Activated CD4-positive, alpha-beta T cell treated with anti-CD3 and anti-CD28 coated beads, Interleukin-2, amount 50 U/mL, for 24 hours (primary cell): ENCODE results near the gene PLD1.
"Not testable (repeated sequence)": the region's sequence is repeated elsewhere in the genome, so short reads cannot be mapped to it uniquely, and the experiment has no call there.

Experiments
- DNase-seq, 2 donors: peaks; one replicate each; pipeline ENCODE4 v3.0.0-alpha.2; 2020; ENCODE audit warnings: low read depth in 1 of 2, low spot score in 1 of 2

The PLD1 gene

GRCh38 chr3:171626799-171627198, 183.5 kb downstream of the PLD1 start:
- not testable (repeated sequence) for DNase-seq

GRCh38 chr3:171622126-171622525, 188.2 kb downstream of the PLD1 start:
- DNase-seq = no peak

GRCh38 chr3:171620825-171621434, 189.4 kb downstream of the PLD1 start:
- DNase-seq = no peak

GRCh38 chr3:171616798-171617197, 193.5 kb downstream of the PLD1 start:
- no peak for DNase-seq

GRCh38 chr3:171615686-171616085, 194.6 kb downstream of the PLD1 start:
- no peak for DNase-seq

- DNase-seq = no peak
These were observed 195.0 kb downstream of the PLD1 start for GRCh38 chr3:171615281-171615680.

GRCh38 chr3:171614318-171614921, 195.9 kb downstream of the PLD1 start:
- DNase-seq = no peak

- no peak for DNase-seq
These were observed 202.8 kb downstream of the PLD1 start for GRCh38 chr3:171607452-171607851.

GRCh38 chr3:171606151-171606751, 204.0 kb downstream of the PLD1 start:
- DNase-seq = no peak

- DNase-seq = no peak
These were observed 205.9 kb downstream of the PLD1 start for GRCh38 chr3:171604370-171604769.

GRCh38 chr3:171602072-171602471, 208.2 kb downstream of the PLD1 start:
- no peak for DNase-seq

- no peak for DNase-seq
These were observed 210.3 kb downstream of the PLD1 start for GRCh38 chr3:171600030-171600429.

GRCh38 chr3:171598990-171599389, 211.3 kb downstream of the PLD1 start:
- DNase-seq = no peak

- DNase-seq = no peak
These were observed 217.5 kb downstream of the PLD1 start for GRCh38 chr3:171592786-171593185.

- no peak for DNase-seq
These were observed 219.2 kb downstream of the PLD1 start for GRCh38 chr3:171591070-171591469.

- DNase-seq = no peak
These were observed 224.0 kb downstream of the PLD1 start for GRCh38 chr3:171586274-171586673.

GRCh38 chr3:171585039-171585438, 225.2 kb downstream of the PLD1 start:
- no peak for DNase-seq

GRCh38 chr3:171584100-171584499, 226.2 kb downstream of the PLD1 start:
- no peak for DNase-seq

- DNase-seq = no peak
These were observed 235.6 kb downstream of the PLD1 start for GRCh38 chr3:171574556-171575240.

- DNase-seq = no peak
These were observed 240.6 kb downstream of the PLD1 start for GRCh38 chr3:171569571-171570132.

GRCh38 chr3:171568766-171569165, 241.5 kb downstream of the PLD1 start:
- no peak for DNase-seq
